Right lobe of liver (tissue), 4 donors: Measurements from ENCODE around the gene PSMB7.

Experiments
- CTCF ChIP-seq, 4 donors: fragments of 200-600 bp in 3 of 4; fragments of 450-650 bp in 1 of 4; IDR thresholded peaks; one replicate each; pipeline versions ENCODE4 v1.5.1 to v1.8.0; 2016 to 2022; ENCODE audit warnings: antibody characterized with exemption in 4 of 4, mild to moderate bottlenecking in 2 of 4
- POLR2A ChIP-seq: fragments of 450-650 bp; IDR thresholded peaks from one replicate; pipeline ENCODE4 v1.6.1; 2017; ENCODE audit warnings: antibody characterized with exemption, mild to moderate bottlenecking
- donor health status: DM: no; HTN: no; CAD: no.
- donor health status: DM: no; HTN: no; CAD: no.
- donor health status: DM: no; HTN: yes; CAD: no.

GRCh38 chr9:124437086-124437485, 21.8 kb upstream of the PSMB7 start:
- TF ChIP-seq POLR2A (no peak), CTCF (IDR thresholded peaks at IDR 0.05) (no peak)
